A673 (cell line): ENCODE data around the gene UQCRHL. TPM values are rescaled to one million over a fixed set of nuclear protein-coding genes. Genes with fewer than 3 reads are reported as not detected.

ENCODE experiments used
- BruUV-seq: library from RNA; stranded (reverse); fragments of 400-500 nt; replicated peaks from 2 replicates; lab custom pipeline; 2021; lab: Mats Ljungman, UMichigan
- CTCF ChIA-PET: fragments of 300-600 bp; sonication (Branson Sonifier 250); formaldehyde crosslinking; loops from one replicate; lab custom pipeline; 2022; ENCODE audit warnings: antibody characterized with exemption; lab: Charles Lee
- POLR2A ChIA-PET: fragments of 300-600 bp; sonication (Branson Sonifier 250); formaldehyde crosslinking; loops from one replicate; lab custom pipeline; 2022; ENCODE audit warnings: antibody characterized with exemption; ENCODE audit not compliant: low non-redundant PET; lab: Charles Lee
- DNase-seq: peaks from one replicate; pipeline ENCODE4 v3.0.0-alpha.2; 2015; ENCODE audit warnings: low spot score
- H3K27ac ChIP-seq: fragments of 200-600 bp; sonication (generic); 2 replicates; pipeline ENCODE4 v1.5.1; 2016; ENCODE audit warnings: mixed run types, low read depth, mild to moderate bottlenecking, mixed read lengths, antibody characterized with exemption, low read length; ENCODE audit not compliant: poor library complexity, severe bottlenecking
- H3K27me3 ChIP-seq: fragments of 200-600 bp; sonication (generic); replicated peaks from 2 replicates; pipeline ENCODE4 v1.6.1; 2017; ENCODE audit warnings: mixed run types, low read depth, mild to moderate bottlenecking, mixed read lengths, antibody characterized with exemption, low read length; ENCODE audit not compliant: insufficient read depth, poor library complexity
- H3K36me3 ChIP-seq: fragments of 200-600 bp; sonication (generic); 2 replicates; pipeline ENCODE4 v1.6.1; 2016; ENCODE audit warnings: mixed run types, mild to moderate bottlenecking, mixed read lengths, antibody characterized with exemption, low read length; ENCODE audit not compliant: insufficient read depth, poor library complexity, severe bottlenecking
- H3K4me1 ChIP-seq: fragments of 200-600 bp; sonication (generic); 2 replicates; pipeline ENCODE4 v1.6.1; 2017; ENCODE audit warnings: mixed run types, mild to moderate bottlenecking, mixed read lengths, antibody characterized with exemption, low read length; ENCODE audit not compliant: insufficient read depth, poor library complexity, severe bottlenecking
- H3K4me3 ChIP-seq: fragments of 200-600 bp; sonication (generic); 2 replicates; pipeline ENCODE4 v1.5.1; 2016; ENCODE audit warnings: low read depth, mixed run types, mild to moderate bottlenecking, mixed read lengths, low read length; ENCODE audit not compliant: poor library complexity, severe bottlenecking
- H3K9me3 ChIP-seq: fragments of 200-600 bp; sonication (generic); 2 replicates; pipeline ENCODE4 v1.6.1; 2016; ENCODE audit warnings: mixed run types, low read depth, mild to moderate bottlenecking, mixed read lengths, antibody characterized with exemption, low read length; ENCODE audit not compliant: poor library complexity, severe bottlenecking
- EZH2 ChIP-seq: fragments of 200-600 bp; sonication (generic); IDR thresholded peaks from 2 replicates; pipeline ENCODE4 v1.6.1; 2017; ENCODE audit warnings: borderline replicate concordance, low read depth, mild to moderate bottlenecking, mixed read lengths, antibody characterized with exemption, low read length; ENCODE audit not compliant: poor library complexity, severe bottlenecking
- intact Hi-C: fragments of 100-400 bp; cut with micrococcal nuclease; formaldehyde crosslinking; loops from one replicate; pipeline ENCODE4 v1.10.0; 2022; ENCODE audit not compliant: unreplicated experiment
- total RNA-seq: library from RNA; stranded (reverse); gene quantifications from 2 replicates; pipeline ENCODE4 v1.2.3, GENCODE V29; 2021
- TF ChIP-seq, protein P1 (sequence below): fragments of 300-800, 200-600 bp; sonication (generic); conservative IDR thresholded peaks from 2 replicates; pipeline ENCODE4 v1.5.1; 2017; ENCODE audit warnings: low read depth, mild to moderate bottlenecking, antibody characterized with exemption, low read length, moderate library complexity, mixed read lengths

Gene UQCRHL
- total RNA-seq, 1 experiment from 2014 or later, result 4.1 TPM

DNA sequence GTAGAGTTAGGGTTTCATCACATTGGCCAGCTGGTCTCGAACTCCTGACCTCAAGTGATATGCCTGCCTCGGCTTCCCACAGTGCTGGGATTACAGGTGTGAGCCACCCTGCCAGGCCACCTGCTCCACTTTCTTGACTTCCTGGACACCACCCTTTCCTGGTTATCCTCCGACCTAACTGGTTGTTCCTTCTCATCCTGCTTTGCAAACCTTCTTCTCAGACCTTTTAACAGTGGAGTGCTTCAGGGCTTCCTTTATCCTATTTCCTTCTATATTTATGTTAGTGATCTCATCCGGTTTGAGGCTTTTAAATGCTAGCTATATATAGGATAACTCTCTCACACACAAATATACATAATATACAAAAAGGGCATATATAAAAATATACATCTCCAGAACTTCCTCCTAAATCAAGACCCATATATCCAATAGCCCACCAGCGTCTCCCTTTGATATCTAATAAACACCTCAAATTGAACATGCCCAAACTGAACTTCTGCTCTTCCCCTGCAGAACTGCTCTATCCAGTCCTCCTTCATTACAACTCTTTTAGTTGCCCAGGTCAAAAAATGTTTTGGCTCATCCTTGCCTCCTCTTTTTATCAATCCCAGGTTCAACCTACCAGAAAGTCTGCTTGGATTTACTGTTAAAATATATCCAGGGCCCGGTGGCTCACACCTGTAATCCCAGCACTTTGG is 19.5 kb upstream of the UQCRHL start:
- TF ChIP-seq EZH2, result no peak
- TF ChIP-seq, protein P1, sequence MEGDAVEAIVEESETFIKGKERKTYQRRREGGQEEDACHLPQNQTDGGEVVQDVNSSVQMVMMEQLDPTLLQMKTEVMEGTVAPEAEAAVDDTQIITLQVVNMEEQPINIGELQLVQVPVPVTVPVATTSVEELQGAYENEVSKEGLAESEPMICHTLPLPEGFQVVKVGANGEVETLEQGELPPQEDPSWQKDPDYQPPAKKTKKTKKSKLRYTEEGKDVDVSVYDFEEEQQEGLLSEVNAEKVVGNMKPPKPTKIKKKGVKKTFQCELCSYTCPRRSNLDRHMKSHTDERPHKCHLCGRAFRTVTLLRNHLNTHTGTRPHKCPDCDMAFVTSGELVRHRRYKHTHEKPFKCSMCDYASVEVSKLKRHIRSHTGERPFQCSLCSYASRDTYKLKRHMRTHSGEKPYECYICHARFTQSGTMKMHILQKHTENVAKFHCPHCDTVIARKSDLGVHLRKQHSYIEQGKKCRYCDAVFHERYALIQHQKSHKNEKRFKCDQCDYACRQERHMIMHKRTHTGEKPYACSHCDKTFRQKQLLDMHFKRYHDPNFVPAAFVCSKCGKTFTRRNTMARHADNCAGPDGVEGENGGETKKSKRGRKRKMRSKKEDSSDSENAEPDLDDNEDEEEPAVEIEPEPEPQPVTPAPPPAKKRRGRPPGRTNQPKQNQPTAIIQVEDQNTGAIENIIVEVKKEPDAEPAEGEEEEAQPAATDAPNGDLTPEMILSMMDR, result no peak
- H3K4me1 ChIP-seq, result no peaks in the 10 kb centered on the region
- DNase-seq, result no peak
- no peak overlapping the region for H3K27ac ChIP-seq
- no peak overlapping the region for H3K4me3 ChIP-seq
- H3K36me3 ChIP-seq, result no peaks in the 10 kb centered on the region
- BruUV-seq, result no TSS peak
- H3K9me3 ChIP-seq, result no peaks in the 10 kb centered on the region
- ChIA-PET POLR2A (interaction anchor here (0.5 kb wide), 1 partner anchor 149 kb away, joined by 3 read pairs; the partner anchor contains the start of gene ZBTB17), CTCF (no interaction called here)
- intact Hi-C loops, result no loop called here
- H3K27me3 ChIP-seq, result no peaks in the 10 kb centered on the region

- TF ChIP-seq, protein P1, result no peak
- no peak for TF ChIP-seq EZH2
- Histone ChIP-seq H3K4me1 (no peaks in the 10 kb centered on the region), H3K27ac (no peak overlapping the region), H3K27me3 (no peaks in the 10 kb centered on the region), H3K4me3 (no peak overlapping the region), H3K9me3 (no peaks in the 10 kb centered on the region), H3K36me3 (no peaks in the 10 kb centered on the region)
- ChIA-PET CTCF (no interaction called here), POLR2A (interaction anchor here (0.7 kb wide), 2 partner anchors 11 to 18 kb away, joined by 3 to 25 read pairs; no protein-coding TSS in a partner anchor)
- intact Hi-C loops, result no loop called here
- no TSS peak for BruUV-seq
- DNase-seq, result no peak
Measured at GRCh38 chr1:15825800-15826199, 18.4 kb upstream of the UQCRHL start.

GRCh38 chr1:15820478-15820877 is 13.0 kb upstream of the UQCRHL start:
- no TSS peak for BruUV-seq
- Histone ChIP-seq H3K36me3 (no peaks in the 10 kb centered on the region), H3K4me1 (no peaks in the 10 kb centered on the region), H3K9me3 (no peaks in the 10 kb centered on the region), H3K27ac (no peak overlapping the region), H3K27me3 (no peaks in the 10 kb centered on the region), H3K4me3 (no peak overlapping the region)
- POLR2A ChIA-PET, result no interaction called here
- no peak for DNase-seq
- intact Hi-C loops, result no loop called here
- CTCF ChIA-PET, result no interaction called here
- TF ChIP-seq, protein P1, result no peak
- no peak for TF ChIP-seq EZH2
